ENCODE data around the gene CD276.
A peak's percentile ranks its signal among the peaks of the same experiment; 100 is the strongest.

CD276 gene

DNA sequence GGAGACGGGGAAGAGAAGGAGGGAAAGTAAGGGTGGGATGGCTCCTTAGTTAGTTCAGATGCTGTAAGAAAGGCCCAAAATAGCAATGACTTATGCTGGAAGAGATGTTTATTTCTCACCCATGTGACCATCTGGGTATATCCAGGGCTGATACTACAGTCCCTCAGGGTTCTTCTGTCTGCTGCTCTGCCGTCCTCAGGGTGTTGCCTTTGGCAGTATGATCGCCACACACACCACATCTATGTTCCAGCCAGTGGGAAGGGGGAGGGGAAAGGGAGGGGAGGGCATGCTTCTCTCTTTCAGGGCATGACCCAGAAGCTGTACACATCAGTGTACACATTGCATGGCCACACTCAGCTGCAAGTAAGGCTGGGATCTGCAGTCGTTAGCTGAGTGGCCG, 10.2 kb downstream of the CD276 start:
- Histone ChIP-seq H4K20me1 (ENCODE audit: insufficient read depth, low read length) (no peaks in the 10 kb centered on the region), H3K36me3 (replicated peaks; ENCODE audit: low read depth, low read length) (no peaks in the 10 kb centered on the region), H3K4me2 (ENCODE audit: low read length) (no peak overlapping the region), H2AFZ (ENCODE audit: low read depth, low read length) (no peak overlapping the region), H3K27ac (ENCODE audit: low read length) (no peak overlapping the region), H3K9me3 (ENCODE audit: insufficient read depth, low read length) (no peaks in the 10 kb centered on the region), H3K27me3 (ENCODE audit: low read depth, low read length) (peaks cover 50% of the 10 kb centered on the region), H3K4me3 (ENCODE audit: low read length) (no peak overlapping the region), H3K79me2 (ENCODE audit: low read length) (no peaks in the 10 kb centered on the region), H3K4me1 (ENCODE audit: low read length) (peaks cover 7% of the 10 kb centered on the region), H3K9ac (ENCODE audit: low read length) (no peak overlapping the region)
- no peak for TF ChIP-seq EZH2phosphoT487 (IDR thresholded peaks at IDR 0.05; ENCODE audit: low read depth)

DNA sequence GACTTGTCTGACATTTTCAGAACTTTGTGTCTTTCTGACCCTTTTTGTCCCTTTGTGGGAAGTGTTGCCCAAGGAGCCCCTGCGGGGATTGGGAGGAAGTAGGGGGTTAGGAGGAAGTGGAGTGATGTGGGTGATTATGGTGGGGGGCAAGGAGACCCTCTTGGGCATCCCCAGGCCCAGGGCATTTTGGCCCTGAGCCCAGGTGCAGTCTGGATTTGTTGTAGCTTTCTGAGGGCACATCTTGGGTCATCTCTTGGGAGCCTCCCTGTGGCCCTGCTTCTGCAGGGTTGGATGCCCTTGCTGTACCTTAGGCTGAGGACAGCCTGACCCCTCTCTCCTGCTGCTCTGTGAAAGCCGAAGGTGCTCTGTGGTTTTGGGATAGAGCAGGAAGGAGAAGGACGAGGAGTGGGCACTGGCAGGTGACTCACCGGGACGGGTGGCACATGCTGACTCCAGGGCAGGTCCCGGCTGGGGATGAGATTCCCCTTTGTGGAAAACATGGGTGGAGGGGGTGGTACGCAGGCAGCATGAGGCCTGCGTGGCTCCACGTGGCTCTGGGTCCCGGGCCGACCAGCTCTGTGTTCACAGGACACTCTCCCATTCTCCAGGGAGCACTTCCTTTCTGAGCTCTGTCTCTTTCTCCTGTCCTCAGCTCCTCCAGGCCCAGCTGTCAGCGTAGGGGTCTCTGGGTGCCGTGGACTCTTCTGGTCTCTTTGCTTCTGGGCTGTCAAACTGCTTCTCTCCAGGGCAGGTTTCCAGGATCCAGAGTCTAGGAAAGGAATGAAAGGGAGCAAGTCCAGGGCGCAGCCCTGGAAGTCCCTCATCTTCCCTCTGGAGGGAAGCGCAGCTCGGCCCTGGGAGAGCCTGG, 11.8 kb downstream of the CD276 start:
- H3K9ac ChIP-seq (ENCODE audit: low read length) = no peak overlapping the region
- no peaks in the 10 kb centered on the region for H4K20me1 ChIP-seq (ENCODE audit: insufficient read depth, low read length)
- H2AFZ ChIP-seq (ENCODE audit: low read depth, low read length) = no peak overlapping the region
- H3K27me3 ChIP-seq (ENCODE audit: low read depth, low read length) = peaks cover 49% of the 10 kb centered on the region
- no peaks in the 10 kb centered on the region for H3K79me2 ChIP-seq (ENCODE audit: low read length)
- H3K27ac ChIP-seq (ENCODE audit: low read length) = no peak overlapping the region
- no peak overlapping the region for H3K4me3 ChIP-seq (ENCODE audit: low read length)
- H3K4me1 ChIP-seq (ENCODE audit: low read length) = peaks cover 12% of the 10 kb centered on the region
- no peak overlapping the region for H3K4me2 ChIP-seq (ENCODE audit: low read length)
- TF ChIP-seq, protein P1, sequence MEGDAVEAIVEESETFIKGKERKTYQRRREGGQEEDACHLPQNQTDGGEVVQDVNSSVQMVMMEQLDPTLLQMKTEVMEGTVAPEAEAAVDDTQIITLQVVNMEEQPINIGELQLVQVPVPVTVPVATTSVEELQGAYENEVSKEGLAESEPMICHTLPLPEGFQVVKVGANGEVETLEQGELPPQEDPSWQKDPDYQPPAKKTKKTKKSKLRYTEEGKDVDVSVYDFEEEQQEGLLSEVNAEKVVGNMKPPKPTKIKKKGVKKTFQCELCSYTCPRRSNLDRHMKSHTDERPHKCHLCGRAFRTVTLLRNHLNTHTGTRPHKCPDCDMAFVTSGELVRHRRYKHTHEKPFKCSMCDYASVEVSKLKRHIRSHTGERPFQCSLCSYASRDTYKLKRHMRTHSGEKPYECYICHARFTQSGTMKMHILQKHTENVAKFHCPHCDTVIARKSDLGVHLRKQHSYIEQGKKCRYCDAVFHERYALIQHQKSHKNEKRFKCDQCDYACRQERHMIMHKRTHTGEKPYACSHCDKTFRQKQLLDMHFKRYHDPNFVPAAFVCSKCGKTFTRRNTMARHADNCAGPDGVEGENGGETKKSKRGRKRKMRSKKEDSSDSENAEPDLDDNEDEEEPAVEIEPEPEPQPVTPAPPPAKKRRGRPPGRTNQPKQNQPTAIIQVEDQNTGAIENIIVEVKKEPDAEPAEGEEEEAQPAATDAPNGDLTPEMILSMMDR (IDR thresholded peaks at IDR 0.05; ENCODE audit: low read depth, low read length) = no peak
- TF ChIP-seq EZH2phosphoT487 (IDR thresholded peaks at IDR 0.05; ENCODE audit: low read depth) = no peak
- no peaks in the 10 kb centered on the region for H3K36me3 ChIP-seq (replicated peaks; ENCODE audit: low read depth, low read length)
- H3K9me3 ChIP-seq (ENCODE audit: insufficient read depth, low read length) = no peaks in the 10 kb centered on the region

DNA sequence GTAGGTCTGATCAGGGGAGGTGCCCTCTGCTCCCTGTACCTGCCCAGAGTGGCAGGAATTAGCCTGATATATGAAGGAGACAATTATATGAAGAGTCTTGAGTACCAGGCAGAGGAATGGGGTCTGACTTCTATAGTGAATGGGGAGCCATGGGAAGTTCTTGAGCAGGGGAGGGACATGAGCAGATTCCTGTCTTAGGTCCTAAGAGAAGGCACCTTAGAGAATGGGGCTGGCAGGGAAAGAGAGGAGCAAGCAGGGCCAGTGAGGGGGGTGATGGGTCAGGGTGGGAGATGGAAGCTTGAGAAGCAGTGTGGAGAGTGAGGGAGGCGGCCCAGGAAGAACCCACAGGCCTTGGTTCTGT, 12.4 kb downstream of the CD276 start:
- H3K27ac ChIP-seq (ENCODE audit: low read length) = no peak overlapping the region
- no peak overlapping the region for H3K4me3 ChIP-seq (ENCODE audit: low read length)
- no peak overlapping the region for H2AFZ ChIP-seq (ENCODE audit: low read depth, low read length)
- H3K36me3 ChIP-seq (replicated peaks; ENCODE audit: low read depth, low read length) = no peaks in the 10 kb centered on the region
- H3K79me2 ChIP-seq (ENCODE audit: low read length) = no peaks in the 10 kb centered on the region
- H3K4me2 ChIP-seq (ENCODE audit: low read length) = peak overlapping the region; percentile 15
- peaks cover 12% of the 10 kb centered on the region for H3K4me1 ChIP-seq (ENCODE audit: low read length)
- peaks cover 43% of the 10 kb centered on the region for H3K27me3 ChIP-seq (ENCODE audit: low read depth, low read length)
- H3K9me3 ChIP-seq (ENCODE audit: insufficient read depth, low read length) = no peaks in the 10 kb centered on the region
- no peak for TF ChIP-seq EZH2phosphoT487 (IDR thresholded peaks at IDR 0.05; ENCODE audit: low read depth)
- TF ChIP-seq, protein P1 (IDR thresholded peaks at IDR 0.05; ENCODE audit: low read depth, low read length) = no peak
- H3K9ac ChIP-seq (ENCODE audit: low read length) = no peak overlapping the region
- no peaks in the 10 kb centered on the region for H4K20me1 ChIP-seq (ENCODE audit: insufficient read depth, low read length)

DNA sequence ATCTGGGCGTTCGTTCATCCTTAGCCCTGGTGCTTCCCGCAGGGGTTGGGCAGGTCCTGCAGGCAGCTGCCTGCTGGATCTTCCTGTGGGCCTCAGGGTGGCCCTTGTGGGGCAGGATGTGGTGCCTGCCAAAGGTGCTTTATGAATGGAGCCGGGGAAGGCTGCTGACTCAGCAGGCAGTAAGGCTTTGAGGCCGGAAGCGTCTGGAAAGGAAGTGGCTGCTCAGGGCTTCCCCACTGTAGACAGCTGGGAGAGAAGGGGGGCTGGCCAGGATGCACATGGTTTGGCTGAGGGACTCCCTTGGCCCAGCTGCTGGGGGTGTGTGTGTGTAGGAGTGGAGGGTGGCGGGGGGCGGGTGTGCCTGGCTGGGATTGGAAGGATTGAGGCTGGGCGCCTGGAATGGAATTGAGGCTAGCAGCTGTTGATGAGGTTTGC, 12.9 kb downstream of the CD276 start:
- no peak overlapping the region for H3K9ac ChIP-seq (ENCODE audit: low read length)
- no peak overlapping the region for H3K4me3 ChIP-seq (ENCODE audit: low read length)
- H3K27ac ChIP-seq (ENCODE audit: low read length) = no peak overlapping the region
- H3K4me1 ChIP-seq (ENCODE audit: low read length) = peaks cover 12% of the 10 kb centered on the region
- H3K9me3 ChIP-seq (ENCODE audit: insufficient read depth, low read length) = no peaks in the 10 kb centered on the region
- peaks cover 42% of the 10 kb centered on the region for H3K27me3 ChIP-seq (ENCODE audit: low read depth, low read length)
- H4K20me1 ChIP-seq (ENCODE audit: insufficient read depth, low read length) = no peaks in the 10 kb centered on the region
- TF ChIP-seq, protein P1 (IDR thresholded peaks at IDR 0.05; ENCODE audit: low read depth, low read length) = no peak
- TF ChIP-seq EZH2phosphoT487 (IDR thresholded peaks at IDR 0.05; ENCODE audit: low read depth) = no peak
- no peaks in the 10 kb centered on the region for H3K36me3 ChIP-seq (replicated peaks; ENCODE audit: low read depth, low read length)
- H2AFZ ChIP-seq (ENCODE audit: low read depth, low read length) = no peak overlapping the region
- H3K4me2 ChIP-seq (ENCODE audit: low read length) = peak overlapping the region; percentile 15
- H3K79me2 ChIP-seq (ENCODE audit: low read length) = no peaks in the 10 kb centered on the region
